SK-N-SH treated with all-trans-retinoic acid at 6 μM for 48 hours (cell line): ENCODE data around the gene SYTL2.
A peak's percentile ranks its signal among the peaks of the same experiment; 100 is the strongest.

ENCODE experiments used
- ATAC-seq: fragments of 200-7000 bp; cut with Tn5 transposase; 3 replicates; pipeline ENCODE4 v1.9.1; 2020; ENCODE audit warnings: mild to moderate bottlenecking, moderate library complexity
- BACH2 ChIP-seq: fragments of 250-450 bp; sonication (Bioruptor Pico); IDR thresholded peaks from 2 replicates; pipeline ENCODE4 v1.9.0; 2021; ENCODE audit warnings: mild to moderate bottlenecking, borderline replicate concordance
- CREB5 ChIP-seq: fragments of 250-450 bp; sonication (Bioruptor Pico); IDR thresholded peaks from 2 replicates; pipeline ENCODE4 v1.5.1; 2020; ENCODE audit warnings: low read depth, mild to moderate bottlenecking, moderate library complexity
- CSDC2 ChIP-seq: fragments of 250-450 bp; sonication (Bioruptor Pico); IDR thresholded peaks from 2 replicates; pipeline ENCODE4 v1.5.0; 2020; ENCODE audit warnings: mild to moderate bottlenecking, moderate library complexity
- CSRNP3 ChIP-seq: fragments of 250-450 bp; sonication (Bioruptor Pico); IDR thresholded peaks from 2 replicates; pipeline ENCODE4 v1.5.1; 2021; ENCODE audit warnings: mild to moderate bottlenecking, moderate library complexity
- ESRRG ChIP-seq: fragments of 250-450 bp; sonication (Bioruptor Pico); IDR thresholded peaks from 2 replicates; pipeline ENCODE4 v1.6.1; 2021; ENCODE audit warnings: mild to moderate bottlenecking
- GLIS3 ChIP-seq: fragments of 250-450 bp; sonication (Bioruptor Pico); IDR thresholded peaks from 2 replicates; pipeline ENCODE4 v1.5.0; 2020; ENCODE audit warnings: mild to moderate bottlenecking, moderate library complexity
- ISL1 ChIP-seq: fragments of 250-450 bp; sonication (Bioruptor Pico); IDR thresholded peaks from 2 replicates; pipeline ENCODE4 v2.1.2; 2022; ENCODE audit warnings: mild to moderate bottlenecking, moderate library complexity
- OSR1 ChIP-seq: fragments of 250-450 bp; sonication (Bioruptor Pico); IDR thresholded peaks from 2 replicates; pipeline ENCODE4 v1.8.0; 2022; ENCODE audit warnings: moderate library complexity, mild to moderate bottlenecking, inconsistent platforms
- PATZ1 ChIP-seq: fragments of 250-450 bp; sonication (Bioruptor Pico); IDR thresholded peaks from 2 replicates; pipeline ENCODE4 v1.8.0; 2020; ENCODE audit warnings: mild to moderate bottlenecking, moderate library complexity, borderline replicate concordance
- POU6F1 ChIP-seq: fragments of 250-450 bp; sonication (Bioruptor Pico); IDR thresholded peaks from 2 replicates; pipeline ENCODE4 v1.8.0; 2021; ENCODE audit warnings: low read depth, mild to moderate bottlenecking, moderate library complexity, borderline replicate concordance
- PPARA ChIP-seq: fragments of 250-450 bp; sonication (Bioruptor Pico); IDR thresholded peaks from 2 replicates; pipeline ENCODE4 v1.5.0; 2020; ENCODE audit warnings: mild to moderate bottlenecking, borderline replicate concordance
- RARB ChIP-seq: fragments of 250-450 bp; sonication (Bioruptor Pico); IDR thresholded peaks from 2 replicates; pipeline ENCODE4 v1.8.0; 2021; ENCODE audit warnings: mild to moderate bottlenecking, moderate library complexity
- TCF4 ChIP-seq: fragments of 250-450 bp; sonication (Bioruptor Pico); IDR thresholded peaks from 2 replicates; pipeline ENCODE4 v1.8.0; 2021; ENCODE audit warnings: mild to moderate bottlenecking, moderate library complexity, borderline replicate concordance
- TOX ChIP-seq: fragments of 250-450 bp; sonication (Bioruptor Pico); IDR thresholded peaks from 2 replicates; pipeline ENCODE4 v1.8.0; 2021; ENCODE audit warnings: mild to moderate bottlenecking, moderate library complexity, borderline replicate concordance
- TSHZ2 ChIP-seq: fragments of 250-450 bp; sonication (Bioruptor Pico); IDR thresholded peaks from 2 replicates; pipeline ENCODE4 v1.5.0; 2020; ENCODE audit warnings: mild to moderate bottlenecking, moderate library complexity
- ZC3H10 ChIP-seq: fragments of 250-450 bp; sonication (Bioruptor Pico); IDR thresholded peaks from 2 replicates; pipeline ENCODE4 v1.5.1; 2021; ENCODE audit warnings: mild to moderate bottlenecking, moderate library complexity
- ZFP3 ChIP-seq: fragments of 250-450 bp; sonication (Bioruptor Pico); IDR thresholded peaks from 2 replicates; pipeline ENCODE4 v1.5.0; 2020; ENCODE audit warnings: mild to moderate bottlenecking, moderate library complexity
- ZFP30 ChIP-seq: fragments of 450-650 bp; formaldehyde crosslinking; IDR thresholded peaks from 2 replicates; pipeline ENCODE4 v1.5.0; 2022; ENCODE audit warnings: mild to moderate bottlenecking, moderate library complexity
- ZNF565 ChIP-seq: fragments of 450-650 bp; formaldehyde crosslinking; conservative IDR thresholded peaks from 2 replicates; pipeline ENCODE4 v1.5.0; 2020; ENCODE audit warnings: low read depth, mild to moderate bottlenecking, moderate library complexity
- ZNF70 ChIP-seq: fragments of 450-650 bp; formaldehyde crosslinking; IDR thresholded peaks from 2 replicates; pipeline ENCODE4 v1.5.0; 2020; ENCODE audit warnings: mild to moderate bottlenecking, moderate library complexity
- ZNF8 ChIP-seq: fragments of 450-650 bp; formaldehyde crosslinking; IDR thresholded peaks from 2 replicates; pipeline ENCODE4 v1.5.0; 2020; ENCODE audit warnings: mild to moderate bottlenecking, moderate library complexity

SYTL2 gene

GRCh38 chr11:85811624-85812023 lies 683 bp upstream of the SYTL2 start:
- ATAC-seq: no peak
- no peak for TF ChIP-seq ZNF70 (CRISPR knock-in tag)
- no peak for TF ChIP-seq RARB (CRISPR knock-in tag)
- TF ChIP-seq ZNF8: no peak
- no peak for TF ChIP-seq ZFP30 (CRISPR knock-in tag)
- TF ChIP-seq CSDC2 (CRISPR knock-in tag): no peak
- TF ChIP-seq POU6F1 (CRISPR knock-in tag): no peak
- TF ChIP-seq PATZ1 (CRISPR knock-in tag): no peak
- TF ChIP-seq ZC3H10 (CRISPR knock-in tag): no peak
- TF ChIP-seq TOX (CRISPR knock-in tag): no peak
- no peak for TF ChIP-seq TCF4 (CRISPR knock-in tag)
- no peak for TF ChIP-seq ZFP3 (CRISPR knock-in tag)
- no peak for TF ChIP-seq ZNF565 (CRISPR knock-in tag)
- TF ChIP-seq ESRRG (CRISPR knock-in tag): no peak
- TF ChIP-seq CSRNP3: no peak
- no peak for TF ChIP-seq ISL1 (CRISPR knock-in tag)

- no peak for TF ChIP-seq ZFP3 (CRISPR knock-in tag)
- no peak for TF ChIP-seq ZNF8
- no peak for TF ChIP-seq BACH2
- no peak for TF ChIP-seq CREB5 (CRISPR knock-in tag)
- no peak for TF ChIP-seq TCF4 (CRISPR knock-in tag)
- TF ChIP-seq OSR1 (CRISPR knock-in tag): no peak
- TF ChIP-seq ZFP30 (CRISPR knock-in tag): no peak
- no peak for TF ChIP-seq ZC3H10 (CRISPR knock-in tag)
- TF ChIP-seq PPARA (CRISPR knock-in tag): no peak
- no peak for TF ChIP-seq TSHZ2 (CRISPR knock-in tag)
- TF ChIP-seq CSDC2 (CRISPR knock-in tag): no peak
- TF ChIP-seq, all 23 proteins: peak for 0
- peak; percentile 2; the same call in 1 of the 3 replicates for ATAC-seq
These were observed 445 bp downstream of the SYTL2 start for GRCh38 chr11:85810521-85810870.

GRCh38 chr11:85809863-85810262 lies 1.1 kb downstream of the SYTL2 start:
- peak; percentile 59 for ATAC-seq
- TF ChIP-seq ZNF70 (CRISPR knock-in tag) (no peak), BACH2 (no peak), ESRRG (CRISPR knock-in tag) (no peak), OSR1 (CRISPR knock-in tag) (no peak), TSHZ2 (CRISPR knock-in tag) (no peak), CREB5 (CRISPR knock-in tag) (no peak), PPARA (CRISPR knock-in tag) (no peak), GLIS3 (CRISPR knock-in tag) (no peak), PATZ1 (CRISPR knock-in tag) (no peak), ZC3H10 (CRISPR knock-in tag) (no peak), RARB (CRISPR knock-in tag) (no peak)
